Fibroblast of the aortic adventitia (primary cell): ENCODE data around the gene TLDC2. TPM values are rescaled to one million over a fixed set of nuclear protein-coding genes. Genes with fewer than 3 reads are reported as not detected.
A peak's percentile ranks its signal among the peaks of the same experiment; 100 is the strongest.

Experiments used
- DNase-seq: peaks from one replicate; pipeline ENCODE4 v3.0.0-alpha.2; 2010; ENCODE audit warnings: low read depth
- H3K4me3 ChIP-seq: 2 replicates; pipeline ENCODE4 v1.5.1; 2011; ENCODE audit warnings: low read depth, mild to moderate bottlenecking, control low read depth, low read length, moderate library complexity
- CTCF ChIP-seq: IDR thresholded peaks from 2 replicates; pipeline ENCODE4 v1.5.1; 2011; ENCODE audit warnings: mild to moderate bottlenecking, low read length, control low read depth, inconsistent platforms; ENCODE audit not compliant: insufficient read depth
- total RNA-seq: library from RNA; depleted of rRNA; stranded (reverse); fragments of >200 nt; gene quantifications from 2 replicates; pipeline ENCODE4 v1.2.3, GENCODE V29; 2012; ENCODE audit warnings: low replicate concordance

Gene TLDC2
- 0.18 TPM in 1 of 2 replicates, not detected in the other for total RNA-seq

- DNase-seq: no peak
- no peak for TF ChIP-seq CTCF
- H3K4me3 ChIP-seq: no peak within 1 kb of the TSS
These were observed at the start of gene TLDC2 for GRCh38 chr20:36875702-36876472. Gene TLDC2, plus strand, starts transcription at chr20:36876138. Its CDS starts 37 bp downstream, at chr20:36876175.

GRCh38 chr20:36826554-36827244 lies 49.2 kb upstream of the TLDC2 start:
- TF ChIP-seq CTCF: no peak
- no peak for DNase-seq
- H3K4me3 ChIP-seq: no peak overlapping the region

- DNase-seq: no peak
- H3K4me3 ChIP-seq: no peak overlapping the region
- no peak for TF ChIP-seq CTCF
These were observed 48.2 kb upstream of the TLDC2 start for GRCh38 chr20:36827541-36828279.

- TF ChIP-seq CTCF: peak; percentile 85
- H3K4me3 ChIP-seq: no peak overlapping the region
- DNase-seq: peak; percentile 89
These were observed 44.9 kb upstream of the TLDC2 start for GRCh38 chr20:36830791-36831691.

- no peak for TF ChIP-seq CTCF
- no peak for DNase-seq
- no peak overlapping the region for H3K4me3 ChIP-seq
These were observed 43.1 kb upstream of the TLDC2 start for GRCh38 chr20:36832791-36833190.

GRCh38 chr20:36833275-36834020 lies 42.5 kb upstream of the TLDC2 start:
- TF ChIP-seq CTCF: no peak
- H3K4me3 ChIP-seq: no peak overlapping the region
- peak; percentile 46 for DNase-seq
